ENCODE results near the gene GNG5. TPM values are rescaled to one million over a fixed set of nuclear protein-coding genes. Genes with fewer than 3 reads are reported as not detected.

Gene GNG5
- total RNA-seq, 2 experiments from 2014 or later = 101 to 106 TPM

Other genes with a start within 250 kb of the GNG5 start
- gene SAMD13, start 204.9 kb downstream of the GNG5 start, total RNA-seq = 1 to 10 TPM in 1 of 2 experiments, under 1 TPM in 1; 0.67 to 1.2 TPM
- not detected for gene DNASE2B, start 108.1 kb downstream of the GNG5 start, total RNA-seq
- 10 to 100 TPM; 61.9 to 64.1 TPM for gene RPF1, start 27.3 kb downstream of the GNG5 start, total RNA-seq
- 1 to 10 TPM; 2.5 to 3.0 TPM for gene SPATA1, start 195 bp downstream of the GNG5 start, total RNA-seq
- 10 to 100 TPM; 13.5 to 18.3 TPM for gene CTBS, start 67.9 kb upstream of the GNG5 start, total RNA-seq
- gene SSX2IP, start 183.9 kb upstream of the GNG5 start, total RNA-seq = 10 to 100 TPM in 1 of 2 experiments, 1 to 10 TPM in 1; 10.0 to 12.7 TPM